Activated CD4-positive, alpha-beta T cell treated with anti-CD3 and anti-CD28 coated beads for 36 hours (primary cell): ENCODE data around the gene ATF5. TPM values are rescaled to one million over a fixed set of nuclear protein-coding genes. Genes with fewer than 3 reads are reported as not detected.
"Not testable (repeated sequence)": the region's sequence is repeated elsewhere in the genome, so short reads cannot be mapped to it uniquely, and the experiment has no call there.

Source experiments
- ATAC-seq: fragments of 200-7000 bp; cut with Tn5 transposase; one replicate; pipeline ENCODE4 v1.10.0; 2021; ENCODE audit warnings: mild to moderate bottlenecking, moderate library complexity
- CTCF ChIA-PET: fragments of 350-600 bp; sonication (Branson Sonifier 250); formaldehyde crosslinking; loops from one replicate; lab custom pipeline; 2021; ENCODE audit warnings: antibody characterized with exemption; lab: Charles Lee
- POLR2A ChIA-PET: fragments of 350-600 bp; sonication (Branson Sonifier 250); formaldehyde crosslinking; loops from one replicate; lab custom pipeline; 2021; ENCODE audit warnings: antibody characterized with exemption, inconsistent platforms; lab: Charles Lee
- DNase-seq: peaks from one replicate; pipeline ENCODE4 v3.0.0-alpha.2; 2020
- H3K27ac Mint-ChIP-seq: one replicate; pipeline ENCODE4 v1.8.0; 2021; ENCODE audit warnings: mixed read lengths
- H3K27me3 Mint-ChIP-seq: one replicate; pipeline ENCODE4 v1.8.0; 2021; ENCODE audit warnings: mixed read lengths
- H3K36me3 Mint-ChIP-seq: one replicate; pipeline ENCODE4 v1.8.0; 2021; ENCODE audit warnings: low read depth, mixed read lengths
- H3K4me1 Mint-ChIP-seq: one replicate; pipeline ENCODE4 v1.8.0; 2021; ENCODE audit warnings: mixed read lengths
- H3K4me3 Mint-ChIP-seq: one replicate; pipeline ENCODE4 v1.8.0; 2021; ENCODE audit warnings: mild to moderate bottlenecking, moderate library complexity, mixed read lengths
- H3K9me3 Mint-ChIP-seq: one replicate; pipeline ENCODE4 v1.8.0; 2021; ENCODE audit warnings: low read depth, mixed read lengths
- intact Hi-C, 2 experiments: fragments of 100-400 bp; cut with DNase I in 1 of 2; cut with micrococcal nuclease in 1 of 2; formaldehyde crosslinking; loops; one replicate each; pipeline versions ENCODE4 v1.14.2 to v1.15.1; 2022 to 2024; cut with DNase I, micrococcal nuclease
- total RNA-seq, 2 experiments: library from RNA; stranded (reverse); gene quantifications; one replicate each; pipeline ENCODE4 v1.2.3, GENCODE V29; 2021

Gene ATF5
- total RNA-seq, 2 experiments from 2014 or later, result 12.5 to 14.1 TPM

GRCh38 chr19:49958596-49958995, 29.6 kb downstream of the ATF5 start:
- H3K4me1 Mint-ChIP-seq, intact Hi-C loops, H3K36me3 Mint-ChIP-seq, POLR2A ChIA-PET, CTCF ChIA-PET, H3K4me3 Mint-ChIP-seq, H3K9me3 Mint-ChIP-seq, H3K27ac Mint-ChIP-seq, ATAC-seq, DNase-seq: not testable (repeated sequence)
- peaks cover 16% of the 10 kb centered on the region for H3K27me3 Mint-ChIP-seq

- H3K9me3 Mint-ChIP-seq, ATAC-seq, H3K4me1 Mint-ChIP-seq, H3K36me3 Mint-ChIP-seq, H3K4me3 Mint-ChIP-seq, POLR2A ChIA-PET, CTCF ChIA-PET, intact Hi-C loops, H3K27ac Mint-ChIP-seq, DNase-seq: not testable (repeated sequence)
- peaks cover 10% of the 10 kb centered on the region for H3K27me3 Mint-ChIP-seq
These were observed 30.9 kb downstream of the ATF5 start for GRCh38 chr19:49959892-49960291.

GRCh38 chr19:49960980-49961379, 32.0 kb downstream of the ATF5 start, which contains the start of gene SIGLEC11:
SIGLEC11 (minus strand) TSS chr19:49961172; CDS start chr19:49961081, 91 bp downstream.
- POLR2A ChIA-PET, ATAC-seq, H3K9me3 Mint-ChIP-seq, H3K4me1 Mint-ChIP-seq, H3K4me3 Mint-ChIP-seq, intact Hi-C loops, DNase-seq, H3K27ac Mint-ChIP-seq, H3K36me3 Mint-ChIP-seq: not testable (repeated sequence)
- CTCF ChIA-PET, result interaction anchor here (0.6 kb wide), 1 partner anchor 1532 kb away, joined by 3 read pairs; no protein-coding TSS in a partner anchor
- peaks cover 10% of the 10 kb centered on the region for H3K27me3 Mint-ChIP-seq

GRCh38 chr19:49968279-49968922, 39.4 kb downstream of the ATF5 start:
- no peak overlapping the region for H3K4me3 Mint-ChIP-seq

GRCh38 chr19:49969355-49969754, 40.4 kb downstream of the ATF5 start:
- CTCF ChIA-PET, H3K36me3 Mint-ChIP-seq, POLR2A ChIA-PET, DNase-seq, ATAC-seq, H3K4me1 Mint-ChIP-seq, H3K4me3 Mint-ChIP-seq, H3K9me3 Mint-ChIP-seq, intact Hi-C loops, H3K27ac Mint-ChIP-seq: not testable (repeated sequence)
- peaks cover 14% of the 10 kb centered on the region for H3K27me3 Mint-ChIP-seq

More at GRCh38 chr19:49968279-49968922, 39.4 kb downstream of the ATF5 start:
- H3K9me3 Mint-ChIP-seq, result no peaks in the 10 kb centered on the region
- H3K36me3 Mint-ChIP-seq, result no peaks in the 10 kb centered on the region
- POLR2A ChIA-PET, result no interaction called here
- H3K27me3 Mint-ChIP-seq, result peaks cover 15% of the 10 kb centered on the region
- DNase-seq (no peak), ATAC-seq (no peak)
- intact Hi-C loops, result no loop called here
- no peak overlapping the region for H3K27ac Mint-ChIP-seq
- CTCF ChIA-PET, result interaction anchor here (0.8 kb wide), 1 partner anchor 15 kb away, joined by 4 read pairs; no protein-coding TSS in a partner anchor
- no peaks in the 10 kb centered on the region for H3K4me1 Mint-ChIP-seq

- no peaks in the 10 kb centered on the region for H3K9me3 Mint-ChIP-seq
- POLR2A ChIA-PET, result no interaction called here
- intact Hi-C loops, result loop anchor here in 1 of 2 experiments (1.0 kb wide), 1 partner anchor 12 kb away; no protein-coding TSS in a partner anchor
- peaks cover 5% of the 10 kb centered on the region for H3K36me3 Mint-ChIP-seq
- H3K27me3 Mint-ChIP-seq, result peaks cover 12% of the 10 kb centered on the region
- no peaks in the 10 kb centered on the region for H3K4me1 Mint-ChIP-seq
- CTCF ChIA-PET, result interaction anchor here (0.9 kb wide), 1 partner anchor 33 kb away, joined by 3 read pairs; no protein-coding TSS in a partner anchor
- H3K27ac Mint-ChIP-seq, result no peak overlapping the region
- H3K4me3 Mint-ChIP-seq, result no peak overlapping the region
- no peak for DNase-seq
- ATAC-seq, result no peak
These were observed 43.0 kb downstream of the ATF5 start for GRCh38 chr19:49971991-49972411.

- H3K27me3 Mint-ChIP-seq, result peaks cover 10% of the 10 kb centered on the region
- DNase-seq (no peak), ATAC-seq (no peak)
- POLR2A ChIA-PET, result no interaction called here
- peaks cover 5% of the 10 kb centered on the region for H3K36me3 Mint-ChIP-seq
- no peak overlapping the region for H3K4me3 Mint-ChIP-seq
- no peaks in the 10 kb centered on the region for H3K9me3 Mint-ChIP-seq
- no peak overlapping the region for H3K27ac Mint-ChIP-seq
- CTCF ChIA-PET, result no interaction called here
- intact Hi-C loops, result loop anchor here in 1 of 2 experiments (1.0 kb wide), 1 partner anchor 11 kb away; no protein-coding TSS in a partner anchor
- H3K4me1 Mint-ChIP-seq, result no peaks in the 10 kb centered on the region
These were observed 43.8 kb downstream of the ATF5 start for GRCh38 chr19:49972841-49973240.

GRCh38 chr19:49973987-49974386, 45.0 kb downstream of the ATF5 start:
- DNase-seq (no peak), ATAC-seq (no peak)
- no peaks in the 10 kb centered on the region for H3K9me3 Mint-ChIP-seq
- peaks cover 5% of the 10 kb centered on the region for H3K27me3 Mint-ChIP-seq
- POLR2A ChIA-PET, result no interaction called here
- H3K27ac Mint-ChIP-seq, result no peak overlapping the region
- H3K4me1 Mint-ChIP-seq, result no peaks in the 10 kb centered on the region
- CTCF ChIA-PET, result no interaction called here
- peaks cover 5% of the 10 kb centered on the region for H3K36me3 Mint-ChIP-seq
- no peak overlapping the region for H3K4me3 Mint-ChIP-seq
- intact Hi-C loops, result no loop called here

- intact Hi-C loops, result no loop called here
- DNase-seq (no peak), ATAC-seq (no peak)
- H3K4me3 Mint-ChIP-seq, result no peak overlapping the region
- no peaks in the 10 kb centered on the region for H3K9me3 Mint-ChIP-seq
- POLR2A ChIA-PET, result no interaction called here
- peaks cover under 1% of the 10 kb centered on the region for H3K27me3 Mint-ChIP-seq
- CTCF ChIA-PET, result interaction anchor here (0.6 kb wide), 1 partner anchor 227 kb away, joined by 3 read pairs; no protein-coding TSS in a partner anchor
- H3K27ac Mint-ChIP-seq, result no peak overlapping the region
- peaks cover 5% of the 10 kb centered on the region for H3K36me3 Mint-ChIP-seq
- no peaks in the 10 kb centered on the region for H3K4me1 Mint-ChIP-seq
These were observed 46.0 kb downstream of the ATF5 start for GRCh38 chr19:49975051-49975450.

- H3K4me1 Mint-ChIP-seq, result no peaks in the 10 kb centered on the region
- ChIA-PET CTCF (interaction anchor here (0.8 to 1.2 kb wide), 2 partner anchors 26 to 39 kb away, joined by 3 read pairs; no protein-coding TSS in a partner anchor), POLR2A (no interaction called here)
- H3K36me3 Mint-ChIP-seq, result peaks cover 11% of the 10 kb centered on the region
- no peak overlapping the region for H3K27ac Mint-ChIP-seq
- H3K4me3 Mint-ChIP-seq, result no peak overlapping the region
- ATAC-seq (no peak), DNase-seq (no peak)
- intact Hi-C loops, result no loop called here
- no peaks in the 10 kb centered on the region for H3K27me3 Mint-ChIP-seq
- no peaks in the 10 kb centered on the region for H3K9me3 Mint-ChIP-seq
These were observed 47.5 kb downstream of the ATF5 start for GRCh38 chr19:49976496-49976895.

GRCh38 chr19:49977076-49977475, 48.1 kb downstream of the ATF5 start:
- CTCF ChIA-PET, result no interaction called here

GRCh38 chr19:49977881-49978280, 48.9 kb downstream of the ATF5 start:
- Mint-ChIP-seq H3K4me1 (no peaks in the 10 kb centered on the region), H3K27ac (no peak overlapping the region), H3K27me3 (no peaks in the 10 kb centered on the region), H3K36me3 (peaks cover 17% of the 10 kb centered on the region), H3K9me3 (no peaks in the 10 kb centered on the region), H3K4me3 (no peak overlapping the region)
- POLR2A ChIA-PET, result no interaction called here
- ATAC-seq (no peak), DNase-seq (no peak)
- CTCF ChIA-PET, result interaction anchor here (1.1 kb wide), 1 partner anchor 28 kb away, joined by 3 read pairs; no protein-coding TSS in a partner anchor
- intact Hi-C loops, result no loop called here

More at GRCh38 chr19:49977076-49977475, 48.1 kb downstream of the ATF5 start:
- Mint-ChIP-seq H3K4me3 (no peak overlapping the region), H3K27me3 (no peaks in the 10 kb centered on the region), H3K36me3 (peaks cover 17% of the 10 kb centered on the region), H3K4me1 (no peaks in the 10 kb centered on the region), H3K9me3 (no peaks in the 10 kb centered on the region), H3K27ac (no peak overlapping the region)
- ATAC-seq (no peak), DNase-seq (no peak)
- POLR2A ChIA-PET, result no interaction called here
- intact Hi-C loops, result no loop called here
